Measurements from ENCODE around the gene FAM169A. TPM values are rescaled to one million over a fixed set of nuclear protein-coding genes. Genes with fewer than 3 reads are reported as not detected.

Gene FAM169A, protein sequence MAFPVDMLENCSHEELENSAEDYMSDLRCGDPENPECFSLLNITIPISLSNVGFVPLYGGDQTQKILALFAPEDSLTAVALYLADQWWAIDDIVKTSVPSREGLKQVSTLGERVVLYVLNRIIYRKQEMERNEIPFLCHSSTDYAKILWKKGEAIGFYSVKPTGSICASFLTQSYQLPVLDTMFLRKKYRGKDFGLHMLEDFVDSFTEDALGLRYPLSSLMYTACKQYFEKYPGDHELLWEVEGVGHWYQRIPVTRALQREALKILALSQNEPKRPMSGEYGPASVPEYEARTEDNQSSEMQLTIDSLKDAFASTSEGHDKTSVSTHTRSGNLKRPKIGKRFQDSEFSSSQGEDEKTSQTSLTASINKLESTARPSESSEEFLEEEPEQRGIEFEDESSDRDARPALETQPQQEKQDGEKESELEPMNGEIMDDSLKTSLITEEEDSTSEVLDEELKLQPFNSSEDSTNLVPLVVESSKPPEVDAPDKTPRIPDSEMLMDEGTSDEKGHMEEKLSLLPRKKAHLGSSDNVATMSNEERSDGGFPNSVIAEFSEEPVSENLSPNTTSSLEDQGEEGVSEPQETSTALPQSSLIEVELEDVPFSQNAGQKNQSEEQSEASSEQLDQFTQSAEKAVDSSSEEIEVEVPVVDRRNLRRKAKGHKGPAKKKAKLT
- 12.4 and 13.1 TPM in 2 replicates for total RNA-seq (2014; rRNA removed; shearing (Covaris generic))

GRCh38 chr5:74865804-74866595 is at the start of gene FAM169A:
Gene FAM169A (minus strand): TSS chr5:74866387. CDS start chr5:74841676, 24,711 bp downstream.

GRCh38 chr5:74766849-74767578 is 99.2 kb downstream of the FAM169A start, which contains the start of the genes GFM2 and NSA2:
Gene GFM2 (minus strand): TSS chr5:74767117. CDS start chr5:74763742, 3,375 bp downstream.
Gene NSA2 (plus strand): TSS chr5:74767249. CDS start chr5:74767361, 112 bp downstream.

Small RNA genes lying within 50 kb of the gene (small RNA-seq; reads per million reads assigned to genes)
- gene RF00561 = not detected

Other genes with a start within 250 kb of the FAM169A start
- 20.2 and 24.2 TPM in 2 replicates for gene ENC1, start 225.7 kb downstream of the FAM169A start, total RNA-seq (2014; rRNA removed; shearing (Covaris generic))
- gene HEXB, start 181.2 kb downstream of the FAM169A start, total RNA-seq (2014; rRNA removed; shearing (Covaris generic)) = 199 and 235 TPM in 2 replicates
- gene GFM2, start 99.3 kb downstream of the FAM169A start, total RNA-seq (2014; rRNA removed; shearing (Covaris generic)) = 50.5 and 50.6 TPM in 2 replicates
- 154 and 175 TPM in 2 replicates for gene NSA2, start 99.1 kb downstream of the FAM169A start, total RNA-seq (2014; rRNA removed; shearing (Covaris generic))
- not detected in 2 replicates for gene GCNT4, start 186.2 kb upstream of the FAM169A start, total RNA-seq (2014; rRNA removed; shearing (Covaris generic))

Data from A375 (cell line).